GM19351 (cell line): ENCODE measurements around the gene LRRC10.
"Not testable (repeated sequence)": the region's sequence is repeated elsewhere in the genome, so short reads cannot be mapped to it uniquely, and the experiment has no call there.

Source experiments
- ATAC-seq: cut with Tn5 transposase; IDR thresholded peaks from one replicate; pipeline ENCODE4 v1.9.1; 2021; ENCODE audit warnings: mild to moderate bottlenecking, moderate library complexity; ENCODE audit not compliant: unreplicated experiment

Gene LRRC10

GRCh38 chr12:69620077-69620476 lies 9.4 kb upstream of the LRRC10 start:
- no peak for ATAC-seq

GRCh38 chr12:69619050-69619449 lies 8.3 kb upstream of the LRRC10 start:
- ATAC-seq, result no peak

GRCh38 chr12:69616025-69616424 lies 5.3 kb upstream of the LRRC10 start:
- ATAC-seq, result no peak

- no peak for ATAC-seq
Measured at GRCh38 chr12:69613351-69613750, 2.6 kb upstream of the LRRC10 start.

GRCh38 chr12:69610126-69610525 lies 581 bp downstream of the LRRC10 start:
- no peak for ATAC-seq

- no peak for ATAC-seq
Measured at GRCh38 chr12:69608114-69608513, 2.6 kb downstream of the LRRC10 start.

- not testable (repeated sequence) for ATAC-seq
Measured at GRCh38 chr12:69604275-69604674, 6.4 kb downstream of the LRRC10 start.

- not testable (repeated sequence) for ATAC-seq
Measured at GRCh38 chr12:69603556-69603955, 7.2 kb downstream of the LRRC10 start.

GRCh38 chr12:69602954-69603353 lies 7.8 kb downstream of the LRRC10 start:
- no peak for ATAC-seq

- no peak for ATAC-seq
Measured at GRCh38 chr12:69601962-69602685, 8.6 kb downstream of the LRRC10 start.

- no peak for ATAC-seq
Measured at GRCh38 chr12:69600804-69601203, 9.9 kb downstream of the LRRC10 start.

GRCh38 chr12:69598174-69598753 lies 12.4 kb downstream of the LRRC10 start:
- ATAC-seq, result no peak

GRCh38 chr12:69595689-69596088 lies 15.0 kb downstream of the LRRC10 start:
- no peak for ATAC-seq

- no peak for ATAC-seq
Measured at GRCh38 chr12:69589082-69589481, 21.6 kb downstream of the LRRC10 start.

- no peak for ATAC-seq
Measured at GRCh38 chr12:69588527-69588926, 22.2 kb downstream of the LRRC10 start.

GRCh38 chr12:69585189-69586062 lies 25.3 kb downstream of the LRRC10 start, which contains the start of gene CCT2:
CCT2 (plus strand) TSS chr12:69585459; CDS start chr12:69585522, 63 bp downstream.
- peak; percentile 91 for ATAC-seq

- ATAC-seq, result no peak
Measured at GRCh38 chr12:69583203-69583602, 27.5 kb downstream of the LRRC10 start.

GRCh38 chr12:69580074-69580473 lies 30.6 kb downstream of the LRRC10 start:
- ATAC-seq, result no peak

GRCh38 chr12:69579029-69579428 lies 31.7 kb downstream of the LRRC10 start:
- ATAC-seq, result no peak

GRCh38 chr12:69578283-69578682 lies 32.4 kb downstream of the LRRC10 start:
- no peak for ATAC-seq

- ATAC-seq, result no peak
Measured at GRCh38 chr12:69575346-69575745, 35.4 kb downstream of the LRRC10 start.
